Activated CD4-positive, alpha-beta memory T cell treated with anti-CD3 and anti-CD28 coated beads for 36 hours (primary cell): ENCODE data around the gene PTPRU. TPM values are rescaled to one million over a fixed set of nuclear protein-coding genes. Genes with fewer than 3 reads are reported as not detected.

ENCODE experiments used
- CTCF ChIA-PET: fragments of 350-600 bp; sonication (Branson Sonifier 250); formaldehyde crosslinking; loops from one replicate; lab custom pipeline; 2021; ENCODE audit warnings: antibody characterized with exemption, inconsistent platforms; lab: Charles Lee
- POLR2A ChIA-PET: fragments of 350-600 bp; sonication (Branson Sonifier 250); formaldehyde crosslinking; loops from one replicate; lab custom pipeline; 2021; ENCODE audit warnings: antibody characterized with exemption; lab: Charles Lee
- DNase-seq: peaks from one replicate; pipeline ENCODE4 v3.0.0-alpha.2; 2020
- H3K27ac Mint-ChIP-seq: one replicate; pipeline ENCODE4 v1.8.0; 2021; ENCODE audit warnings: mixed read lengths
- H3K27me3 Mint-ChIP-seq: one replicate; pipeline ENCODE4 v1.8.0; 2021; ENCODE audit warnings: mixed read lengths
- H3K36me3 Mint-ChIP-seq: one replicate; pipeline ENCODE4 v1.8.0; 2021; ENCODE audit warnings: mixed read lengths
- H3K4me1 Mint-ChIP-seq: one replicate; pipeline ENCODE4 v1.8.0; 2021; ENCODE audit warnings: low read depth, mixed read lengths
- H3K4me3 Mint-ChIP-seq: one replicate; pipeline ENCODE4 v1.8.0; 2021; ENCODE audit warnings: mild to moderate bottlenecking, mixed read lengths
- H3K9me3 Mint-ChIP-seq: one replicate; pipeline ENCODE4 v1.8.0; 2021; ENCODE audit warnings: mixed read lengths
- intact Hi-C: fragments of 100-400 bp; cut with micrococcal nuclease; formaldehyde crosslinking; loops from one replicate; pipeline ENCODE4 v1.15.1; 2023
- total RNA-seq, 2 experiments: library from RNA; stranded (reverse); gene quantifications; one replicate each; pipeline ENCODE4 v1.2.3, GENCODE V29; 2021

The PTPRU gene
- total RNA-seq, 2 experiments from 2014 or later = 0.17 to 0.85 TPM

- no peaks in the 10 kb centered on the region for H3K4me1 Mint-ChIP-seq
- intact Hi-C loops = no loop called here
- H3K4me3 Mint-ChIP-seq = no peak overlapping the region
- no peaks in the 10 kb centered on the region for H3K27me3 Mint-ChIP-seq
- H3K27ac Mint-ChIP-seq = no peak overlapping the region
- H3K36me3 Mint-ChIP-seq = no peaks in the 10 kb centered on the region
- CTCF ChIA-PET = no interaction called here
- POLR2A ChIA-PET = no interaction called here
- DNase-seq = no peak
- H3K9me3 Mint-ChIP-seq = no peaks in the 10 kb centered on the region
Observed at GRCh38 chr1:29317916-29318530, 81.7 kb downstream of the PTPRU start.

GRCh38 chr1:29318724-29319123 lies 82.4 kb downstream of the PTPRU start:
- CTCF ChIA-PET = no interaction called here
- Mint-ChIP-seq H3K9me3 (no peaks in the 10 kb centered on the region), H3K4me3 (no peak overlapping the region), H3K4me1 (no peaks in the 10 kb centered on the region), H3K27me3 (no peaks in the 10 kb centered on the region), H3K36me3 (no peaks in the 10 kb centered on the region), H3K27ac (no peak overlapping the region)
- POLR2A ChIA-PET = no interaction called here
- intact Hi-C loops = no loop called here
- no peak for DNase-seq

- Mint-ChIP-seq H3K36me3 (no peaks in the 10 kb centered on the region), H3K4me3 (no peak overlapping the region), H3K27me3 (no peaks in the 10 kb centered on the region), H3K9me3 (no peaks in the 10 kb centered on the region), H3K4me1 (no peaks in the 10 kb centered on the region), H3K27ac (no peak overlapping the region)
- ChIA-PET POLR2A (no interaction called here), CTCF (no interaction called here)
- no peak for DNase-seq
- intact Hi-C loops = no loop called here
Observed at GRCh38 chr1:29319300-29320110, 83.2 kb downstream of the PTPRU start.

DNA sequence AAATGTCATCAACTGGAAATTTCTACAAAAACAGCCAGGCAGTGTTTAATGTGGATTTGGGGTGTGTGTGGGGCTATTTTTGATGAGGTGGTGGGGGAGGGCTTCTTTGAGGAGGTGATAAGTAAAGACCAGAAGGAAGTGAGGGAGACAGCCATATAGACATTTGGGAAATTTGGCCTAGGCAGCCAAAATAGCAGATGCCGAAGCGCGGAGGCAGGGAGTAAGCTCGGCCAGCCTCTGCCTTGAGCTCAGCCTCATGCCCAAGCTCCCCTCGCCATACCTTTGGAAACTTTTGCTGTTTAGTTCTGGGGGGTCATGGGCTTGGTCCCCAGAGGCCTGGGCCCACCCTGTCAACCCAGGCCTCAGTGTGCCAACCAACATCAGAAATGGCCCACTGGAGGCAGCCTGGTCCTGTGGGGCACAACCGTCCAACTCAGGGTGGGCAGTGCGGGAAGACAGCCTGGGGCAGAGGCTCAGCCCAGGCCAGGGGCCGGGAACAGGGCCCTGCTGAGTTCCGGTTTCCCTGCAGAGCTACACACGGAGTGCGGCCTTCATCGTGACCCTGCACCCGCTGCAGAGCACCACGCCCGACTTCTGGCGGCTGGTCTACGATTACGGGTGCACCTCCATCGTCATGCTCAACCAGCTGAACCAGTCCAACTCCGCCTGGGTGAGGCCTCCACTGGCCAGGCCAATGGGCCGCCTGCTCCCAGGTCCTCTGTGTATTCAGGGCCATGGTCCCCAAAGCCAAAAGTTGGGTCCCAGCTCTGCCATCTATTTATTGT lies 84.0 kb downstream of the PTPRU start:
- Mint-ChIP-seq H3K36me3 (no peaks in the 10 kb centered on the region), H3K9me3 (no peaks in the 10 kb centered on the region), H3K27me3 (no peaks in the 10 kb centered on the region), H3K4me3 (no peak overlapping the region), H3K27ac (no peak overlapping the region), H3K4me1 (peaks cover 2% of the 10 kb centered on the region)
- ChIA-PET POLR2A (interaction anchor here (0.6 kb wide), 1 partner anchor 126 kb away, joined by 3 read pairs; no protein-coding TSS in a partner anchor), CTCF (no interaction called here)
- intact Hi-C loops = no loop called here
- no peak for DNase-seq

GRCh38 chr1:29321176-29321575 lies 84.9 kb downstream of the PTPRU start:
- H3K9me3 Mint-ChIP-seq = no peaks in the 10 kb centered on the region
- CTCF ChIA-PET = no interaction called here
- no peaks in the 10 kb centered on the region for H3K36me3 Mint-ChIP-seq
- no peaks in the 10 kb centered on the region for H3K27me3 Mint-ChIP-seq
- POLR2A ChIA-PET = interaction anchor here (0.6 kb wide), 1 partner anchor 125 kb away, joined by 3 read pairs; no protein-coding TSS in a partner anchor
- no peak overlapping the region for H3K4me3 Mint-ChIP-seq
- intact Hi-C loops = no loop called here
- H3K4me1 Mint-ChIP-seq = peaks cover 2% of the 10 kb centered on the region
- no peak overlapping the region for H3K27ac Mint-ChIP-seq
- no peak for DNase-seq

DNA sequence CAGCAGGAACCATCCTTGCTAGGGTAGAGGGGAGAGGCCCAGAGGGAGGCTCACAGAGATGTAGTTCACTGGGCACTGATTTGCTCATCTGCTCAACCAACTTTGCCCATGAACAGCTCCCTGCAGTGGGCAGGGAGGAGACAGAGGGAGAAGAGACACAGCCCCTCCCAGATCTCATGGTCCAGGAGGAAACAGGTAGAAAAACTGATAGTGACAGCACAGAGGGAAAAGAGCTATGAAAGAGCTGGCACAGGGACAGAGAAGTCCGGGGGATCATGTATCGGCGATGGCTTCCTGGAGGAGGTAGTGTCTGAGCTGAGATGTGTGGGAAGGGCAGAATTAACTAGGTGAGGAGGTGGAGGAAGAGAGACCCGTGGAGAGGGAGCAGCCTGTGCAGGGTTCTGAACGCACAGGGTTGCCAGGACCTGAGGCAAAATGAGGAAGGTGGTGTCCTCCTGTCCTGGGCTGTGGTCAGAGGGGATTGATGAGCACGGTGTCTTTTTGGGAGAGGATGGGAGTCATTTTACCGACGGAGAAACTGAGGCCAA lies 85.9 kb downstream of the PTPRU start:
- no peaks in the 10 kb centered on the region for H3K9me3 Mint-ChIP-seq
- H3K27ac Mint-ChIP-seq = no peak overlapping the region
- CTCF ChIA-PET = no interaction called here
- POLR2A ChIA-PET = no interaction called here
- H3K36me3 Mint-ChIP-seq = no peaks in the 10 kb centered on the region
- no peak for DNase-seq
- H3K4me1 Mint-ChIP-seq = peaks cover 2% of the 10 kb centered on the region
- H3K27me3 Mint-ChIP-seq = no peaks in the 10 kb centered on the region
- intact Hi-C loops = no loop called here
- H3K4me3 Mint-ChIP-seq = no peak overlapping the region

- H3K27me3 Mint-ChIP-seq = no peaks in the 10 kb centered on the region
- DNase-seq = no peak
- intact Hi-C loops = no loop called here
- H3K4me1 Mint-ChIP-seq = peaks cover 2% of the 10 kb centered on the region
- no peak overlapping the region for H3K4me3 Mint-ChIP-seq
- no peaks in the 10 kb centered on the region for H3K36me3 Mint-ChIP-seq
- ChIA-PET POLR2A (no interaction called here), CTCF (no interaction called here)
- no peak overlapping the region for H3K27ac Mint-ChIP-seq
- no peaks in the 10 kb centered on the region for H3K9me3 Mint-ChIP-seq
Observed at GRCh38 chr1:29322861-29323585, 86.7 kb downstream of the PTPRU start.

DNA sequence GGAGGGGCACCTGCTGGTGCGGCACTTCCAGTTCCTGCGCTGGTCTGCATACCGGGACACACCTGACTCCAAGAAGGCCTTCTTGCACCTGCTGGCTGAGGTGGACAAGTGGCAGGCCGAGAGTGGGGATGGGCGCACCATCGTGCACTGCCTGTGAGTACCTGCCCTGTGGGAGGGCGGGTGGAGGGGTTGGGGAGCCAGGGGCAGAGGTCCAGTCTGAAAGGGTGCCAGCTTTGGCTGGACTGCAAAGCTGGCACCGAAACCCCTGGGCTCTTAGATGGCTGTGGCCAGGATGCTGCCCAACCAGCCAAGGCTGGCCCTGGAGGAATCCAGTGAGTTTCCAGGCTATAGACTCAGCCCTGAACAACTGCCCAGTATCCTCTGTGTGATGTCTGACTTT lies 87.3 kb downstream of the PTPRU start:
- no peaks in the 10 kb centered on the region for H3K27me3 Mint-ChIP-seq
- intact Hi-C loops = no loop called here
- no peak for DNase-seq
- H3K4me1 Mint-ChIP-seq = peaks cover 2% of the 10 kb centered on the region
- no peak overlapping the region for H3K4me3 Mint-ChIP-seq
- H3K36me3 Mint-ChIP-seq = no peaks in the 10 kb centered on the region
- H3K9me3 Mint-ChIP-seq = no peaks in the 10 kb centered on the region
- ChIA-PET CTCF (no interaction called here), POLR2A (no interaction called here)
- no peak overlapping the region for H3K27ac Mint-ChIP-seq

GRCh38 chr1:29324202-29324601 lies 87.9 kb downstream of the PTPRU start:
- intact Hi-C loops = no loop called here
- peaks cover 2% of the 10 kb centered on the region for H3K4me1 Mint-ChIP-seq
- H3K36me3 Mint-ChIP-seq = no peaks in the 10 kb centered on the region
- ChIA-PET CTCF (no interaction called here), POLR2A (no interaction called here)
- no peak overlapping the region for H3K4me3 Mint-ChIP-seq
- no peak for DNase-seq
- H3K27ac Mint-ChIP-seq = no peak overlapping the region
- no peaks in the 10 kb centered on the region for H3K9me3 Mint-ChIP-seq
- H3K27me3 Mint-ChIP-seq = no peaks in the 10 kb centered on the region

DNA sequence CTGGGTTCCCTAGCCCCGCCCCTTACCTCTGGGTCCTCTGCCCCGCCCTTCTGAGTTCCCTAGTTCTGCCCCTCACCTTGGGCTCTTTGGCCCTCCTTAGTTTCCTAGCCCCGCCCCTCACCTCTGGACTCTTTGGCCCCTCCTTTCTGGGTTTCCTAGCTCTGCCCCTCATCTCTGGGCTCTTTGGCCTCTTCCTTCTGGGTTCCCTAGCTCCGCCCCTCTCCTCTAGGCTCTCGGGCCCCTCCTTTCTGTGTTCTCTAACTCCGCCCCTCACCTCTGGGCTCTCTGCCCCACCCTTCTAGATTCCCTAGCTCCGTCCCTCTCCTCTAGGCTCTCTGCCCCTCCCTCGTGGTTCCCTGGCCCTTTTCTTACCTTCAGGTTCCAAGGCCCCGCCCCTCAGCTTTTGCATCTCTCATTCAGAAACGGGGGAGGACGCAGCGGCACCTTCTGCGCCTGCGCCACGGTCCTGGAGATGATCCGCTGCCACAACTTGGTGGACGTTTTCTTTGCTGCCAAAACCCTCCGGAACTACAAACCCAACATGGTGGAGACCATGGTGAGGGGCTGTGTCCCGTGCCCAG lies 88.5 kb downstream of the PTPRU start:
- H3K9me3 Mint-ChIP-seq = no peaks in the 10 kb centered on the region
- POLR2A ChIA-PET = no interaction called here
- H3K36me3 Mint-ChIP-seq = no peaks in the 10 kb centered on the region
- CTCF ChIA-PET = no interaction called here
- no peak for DNase-seq
- peaks cover 1% of the 10 kb centered on the region for H3K27me3 Mint-ChIP-seq
- H3K4me3 Mint-ChIP-seq = no peak overlapping the region
- intact Hi-C loops = no loop called here
- peaks cover 2% of the 10 kb centered on the region for H3K4me1 Mint-ChIP-seq
- no peak overlapping the region for H3K27ac Mint-ChIP-seq

GRCh38 chr1:29325675-29326074 lies 89.4 kb downstream of the PTPRU start:
- intact Hi-C loops = no loop called here
- Mint-ChIP-seq H3K9me3 (no peaks in the 10 kb centered on the region), H3K27ac (no peak overlapping the region), H3K4me1 (peaks cover 2% of the 10 kb centered on the region), H3K27me3 (peaks cover 1% of the 10 kb centered on the region), H3K4me3 (no peak overlapping the region), H3K36me3 (no peaks in the 10 kb centered on the region)
- POLR2A ChIA-PET = no interaction called here
- DNase-seq = no peak
- CTCF ChIA-PET = no interaction called here
